C4-2B (cell line): ENCODE results near the gene DDX24.

ENCODE experiments used
- CTCF ChIP-seq: fragments of 450-650 bp; conservative IDR thresholded peaks from 2 replicates; pipeline ENCODE4 v1.5.1; 2017; ENCODE audit warnings: mild to moderate bottlenecking
- ZFX ChIP-seq: fragments of 450-650 bp; IDR thresholded peaks from 2 replicates; pipeline ENCODE4 v1.6.1; 2017

DNA sequence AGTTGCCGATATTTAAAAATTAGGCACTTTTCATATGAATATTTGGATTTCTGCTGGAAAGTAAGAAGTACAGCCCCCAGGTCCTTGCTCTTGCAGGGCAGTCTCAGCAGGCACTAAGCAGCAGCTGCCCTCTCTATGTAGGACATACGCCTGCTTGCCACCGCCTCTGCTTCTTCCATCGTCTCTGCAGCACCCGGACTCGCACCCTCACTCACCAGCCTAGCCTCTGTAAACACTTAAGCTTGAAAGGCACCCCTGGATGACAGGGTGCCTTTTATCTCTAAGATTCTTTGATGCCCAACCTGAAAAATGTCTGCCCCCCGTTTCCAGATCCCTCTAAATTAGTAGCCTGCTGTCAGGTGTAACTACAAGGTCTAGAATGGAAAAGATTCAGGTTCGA is 35.9 kb downstream of the DDX24 start:
- TF ChIP-seq CTCF (no peak), ZFX (no peak)
